Naive thymus-derived CD8-positive, alpha-beta T cell (primary cell): Measurements from ENCODE around the gene EPOP. TPM values are rescaled to one million over a fixed set of nuclear protein-coding genes. Genes with fewer than 3 reads are reported as not detected.

ENCODE experiments used
- ATAC-seq, 2 donors: fragments of 150-1000 bp; cut with Tn5 transposase in 1 of 2; sonication (Bioruptor Pico), chemical (Tn5 transposase) in 1 of 2; 1 replicate in 1 of 2; 2 replicates in 1 of 2; pipeline ENCODE4 v1.10.0; 2021; ENCODE audit warnings: mild to moderate bottlenecking in 2 of 2, moderate library complexity in 2 of 2
- POLR2A ChIA-PET: fragments of 350-600 bp; sonication (Branson Sonifier 250); formaldehyde crosslinking; loops from one replicate; lab custom pipeline; 2021; ENCODE audit warnings: antibody characterized with exemption; lab: Charles Lee
- DNase-seq, 10 donors: peaks; one replicate each; pipeline versions ENCODE4 v3.0.0 to v3.0.0-alpha.2; 2020 to 2022
- H3K27ac Mint-ChIP-seq, 10 donors: one replicate each; pipeline ENCODE4 v1.8.0; 2020 to 2022; ENCODE audit warnings: mild to moderate bottlenecking in 10 of 10, mixed read lengths in 10 of 10, moderate library complexity in 4 of 10, inconsistent platforms in 1 of 10
- H3K27me3 Mint-ChIP-seq, 5 donors: one replicate each; pipeline ENCODE4 v1.8.0; 2021 to 2022; ENCODE audit warnings: mixed read lengths in 5 of 5
- H3K36me3 Mint-ChIP-seq, 3 donors: one replicate each; pipeline ENCODE4 v1.8.0; 2020 to 2022; ENCODE audit warnings: mixed read lengths in 3 of 3, mild to moderate bottlenecking in 2 of 3, inconsistent platforms in 1 of 3
- H3K4me1 Mint-ChIP-seq, 4 donors: one replicate each; pipeline ENCODE4 v1.8.0; 2021 to 2022; ENCODE audit warnings: mixed read lengths in 4 of 4
- H3K4me3 Mint-ChIP-seq, 10 donors: one replicate each; pipeline ENCODE4 v1.8.0; 2020 to 2022; ENCODE audit warnings: mild to moderate bottlenecking in 10 of 10, mixed read lengths in 10 of 10, moderate library complexity in 6 of 10, inconsistent platforms in 1 of 10
- H3K9me3 Mint-ChIP-seq, 9 donors: one replicate each; pipeline ENCODE4 v1.8.0; 2020 to 2022; ENCODE audit warnings: mixed read lengths in 9 of 9, mild to moderate bottlenecking in 3 of 9, inconsistent platforms in 1 of 9, moderate library complexity in 1 of 9
- polyA plus RNA-seq, 3 donors: library from polyadenylated mRNA; unstranded; fragments of 300-500 nt; fragmentation: Illumina TruSeq; gene quantifications; one replicate each; pipeline ENCODE4 v1.2.3, GENCODE V29; 2021
- total RNA-seq, 8 experiments: library from RNA in 2 of 8; stranded (reverse) in 2 of 8; gene quantifications; one replicate each; pipeline ENCODE4 v1.2.3 and lab custom pipeline; 2021 to 2026

The EPOP gene
- total and polyA plus RNA-seq, 5 experiments from 2014 or later: 0.04 to 1.2 (median 0.63) TPM; not detected in 1

DNA sequence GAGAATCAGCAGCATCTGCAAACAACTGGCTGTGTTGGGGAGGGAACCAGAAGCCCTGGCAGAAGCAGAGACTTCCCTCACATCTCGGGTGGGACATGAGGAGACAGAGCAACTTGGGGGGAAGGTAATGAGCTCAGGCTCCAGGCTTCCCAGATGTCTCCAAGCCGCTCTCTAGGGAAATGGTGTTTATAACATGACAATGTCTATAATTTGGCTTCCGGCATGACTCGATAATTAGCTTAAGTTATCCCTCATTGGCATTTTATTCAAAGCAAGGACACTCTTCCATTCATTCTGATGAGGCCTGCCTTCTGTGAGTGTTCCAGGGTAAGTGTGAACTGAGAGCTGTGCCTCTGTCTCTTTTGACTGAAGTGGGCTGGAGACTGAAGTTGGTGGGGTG is 15.6 kb upstream of the EPOP start:
- no peak for ATAC-seq
- POLR2A ChIA-PET: no interaction called here
- Mint-ChIP-seq H3K4me1 (peaks cover 0 to 8% (median 0%) of the 10 kb centered on the region in 4 donors), H3K36me3 (no peaks in the 10 kb centered on the region), H3K27ac (peak overlapping the region in 1 of 10 donors; percentile 69), H3K9me3 (no peaks in the 10 kb centered on the region), H3K27me3 (peaks cover 2 to 10% (median 8%) of the 10 kb centered on the region in 5 donors), H3K4me3 (no peak overlapping the region)
- DNase-seq: no peak

GRCh38 chr17:38687286-38687685 is 12.5 kb upstream of the EPOP start:
- Mint-ChIP-seq H3K4me3 (no peak overlapping the region), H3K27ac (no peak overlapping the region), H3K4me1 (peaks cover 0 to 6% (median 0%) of the 10 kb centered on the region in 4 donors), H3K27me3 (peaks cover 2 to 12% (median 8%) of the 10 kb centered on the region in 5 donors), H3K9me3 (no peaks in the 10 kb centered on the region), H3K36me3 (no peaks in the 10 kb centered on the region)
- POLR2A ChIA-PET: interaction anchor here (0.5 to 0.6 kb wide), 2 partner anchors 124 to 195 kb away, joined by 3 to 4 read pairs; no protein-coding TSS in a partner anchor
- no peak for DNase-seq
- ATAC-seq: no peak

DNA sequence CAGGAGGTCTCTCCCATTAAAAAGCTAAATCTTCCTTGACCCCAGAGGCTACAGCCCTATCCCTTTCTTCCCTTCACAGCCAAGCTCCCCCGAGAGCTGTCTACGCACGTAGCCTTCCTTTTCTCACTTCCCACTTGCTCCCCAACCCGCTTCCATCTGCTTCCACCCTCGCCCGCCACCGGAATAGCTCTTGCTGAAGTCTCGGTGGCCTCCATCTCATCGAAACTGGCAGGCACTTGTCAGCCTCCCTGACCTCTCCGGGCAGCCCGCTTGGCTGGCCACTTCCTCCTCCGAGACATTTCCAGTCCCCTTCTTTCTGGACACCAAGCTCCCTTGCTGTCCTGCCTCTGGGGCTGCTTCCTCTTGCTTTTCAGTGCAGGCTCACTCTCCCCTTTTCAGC is 10.7 kb upstream of the EPOP start:
- ATAC-seq (no peak), DNase-seq (no peak)
- peak overlapping the region in 1 of 10 donors; percentile 38 for H3K27ac Mint-ChIP-seq
- H3K9me3 Mint-ChIP-seq: no peaks in the 10 kb centered on the region
- POLR2A ChIA-PET: no interaction called here
- peaks cover 2 to 12% (median 8%) of the 10 kb centered on the region in 5 donors for H3K27me3 Mint-ChIP-seq
- no peaks in the 10 kb centered on the region for H3K36me3 Mint-ChIP-seq
- no peak overlapping the region for H3K4me3 Mint-ChIP-seq
- H3K4me1 Mint-ChIP-seq: peaks cover 0 to 6% (median 0%) of the 10 kb centered on the region in 4 donors

DNA sequence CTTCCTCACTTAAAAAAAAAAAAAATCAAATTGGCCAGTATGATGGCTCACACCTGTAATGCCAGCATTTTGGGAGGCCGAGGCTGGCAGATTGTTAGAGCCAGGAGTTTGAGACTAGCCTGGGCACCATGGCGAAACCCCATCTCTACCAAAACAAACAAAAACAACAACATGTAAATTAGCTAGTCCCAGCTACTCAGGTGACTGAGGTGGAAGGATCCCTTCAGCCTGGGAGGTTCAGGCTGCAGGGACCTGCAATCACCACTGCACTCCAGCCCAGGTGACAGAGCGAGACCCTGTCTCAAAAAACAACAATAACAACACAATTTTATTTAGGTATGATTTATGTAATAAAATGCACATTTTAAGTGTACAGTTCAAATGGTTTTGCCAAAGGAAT is 6.3 kb upstream of the EPOP start:
- no peak for DNase-seq
- H3K4me1 Mint-ChIP-seq: peaks cover 1 to 8% (median 6%) of the 10 kb centered on the region in 4 donors
- H3K27me3 Mint-ChIP-seq: peaks cover 0 to 8% (median 6%) of the 10 kb centered on the region in 5 donors
- no peaks in the 10 kb centered on the region for H3K36me3 Mint-ChIP-seq
- H3K9me3 Mint-ChIP-seq: no peaks in the 10 kb centered on the region
- no peak for ATAC-seq
- H3K4me3 Mint-ChIP-seq: no peak overlapping the region
- peak overlapping the region in 1 of 10 donors; percentile 15 for H3K27ac Mint-ChIP-seq
- POLR2A ChIA-PET: interaction anchor here (0.7 kb wide), 1 partner anchor 70 kb away, joined by 3 read pairs; no protein-coding TSS in a partner anchor

DNA sequence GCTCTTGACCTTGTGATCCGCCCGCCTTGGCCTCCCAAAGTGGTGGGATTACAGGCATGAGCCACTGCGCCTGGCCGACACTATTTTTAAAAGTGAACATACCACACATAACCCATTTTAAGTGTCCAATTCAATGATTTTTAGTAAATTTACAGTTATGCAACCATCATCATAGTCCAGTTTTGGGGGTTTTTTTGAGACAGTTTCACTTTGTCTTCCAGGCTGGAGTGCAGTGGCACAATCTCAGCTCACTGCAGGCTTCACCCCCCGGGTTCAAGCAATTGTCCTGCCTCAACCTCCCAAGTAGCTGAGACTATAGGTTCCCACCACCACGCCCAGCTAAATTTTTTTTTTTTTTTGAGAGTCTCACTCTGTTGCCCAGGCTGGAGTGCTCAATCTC is 3.1 kb upstream of the EPOP start:
- no peak overlapping the region for H3K4me3 Mint-ChIP-seq
- DNase-seq: no peak
- no peak overlapping the region for H3K27ac Mint-ChIP-seq
- H3K9me3 Mint-ChIP-seq: no peaks in the 10 kb centered on the region
- H3K4me1 Mint-ChIP-seq: peaks cover 6 to 21% (median 16%) of the 10 kb centered on the region in 4 donors
- H3K36me3 Mint-ChIP-seq: no peaks in the 10 kb centered on the region
- H3K27me3 Mint-ChIP-seq: peaks cover 0 to 13% (median 4%) of the 10 kb centered on the region in 5 donors
- ATAC-seq: no peak
- POLR2A ChIA-PET: interaction anchor here (0.6 to 5.5 kb wide), 7 partner anchors 19 to 692 kb away, joined by 3 to 55 read pairs (median 4); partner anchors contain the start of gene MLLT6

- H3K4me3 Mint-ChIP-seq: peak overlapping the region in 4 of 10 donors; percentile 22 to 58 (median 50)
- H3K27ac Mint-ChIP-seq: peak overlapping the region in 2 of 10 donors; percentile 29 to 63
- no peaks in the 10 kb centered on the region for H3K9me3 Mint-ChIP-seq
These were observed 2.1 kb upstream of the EPOP start for GRCh38 chr17:38676706-38677504.

DNA sequence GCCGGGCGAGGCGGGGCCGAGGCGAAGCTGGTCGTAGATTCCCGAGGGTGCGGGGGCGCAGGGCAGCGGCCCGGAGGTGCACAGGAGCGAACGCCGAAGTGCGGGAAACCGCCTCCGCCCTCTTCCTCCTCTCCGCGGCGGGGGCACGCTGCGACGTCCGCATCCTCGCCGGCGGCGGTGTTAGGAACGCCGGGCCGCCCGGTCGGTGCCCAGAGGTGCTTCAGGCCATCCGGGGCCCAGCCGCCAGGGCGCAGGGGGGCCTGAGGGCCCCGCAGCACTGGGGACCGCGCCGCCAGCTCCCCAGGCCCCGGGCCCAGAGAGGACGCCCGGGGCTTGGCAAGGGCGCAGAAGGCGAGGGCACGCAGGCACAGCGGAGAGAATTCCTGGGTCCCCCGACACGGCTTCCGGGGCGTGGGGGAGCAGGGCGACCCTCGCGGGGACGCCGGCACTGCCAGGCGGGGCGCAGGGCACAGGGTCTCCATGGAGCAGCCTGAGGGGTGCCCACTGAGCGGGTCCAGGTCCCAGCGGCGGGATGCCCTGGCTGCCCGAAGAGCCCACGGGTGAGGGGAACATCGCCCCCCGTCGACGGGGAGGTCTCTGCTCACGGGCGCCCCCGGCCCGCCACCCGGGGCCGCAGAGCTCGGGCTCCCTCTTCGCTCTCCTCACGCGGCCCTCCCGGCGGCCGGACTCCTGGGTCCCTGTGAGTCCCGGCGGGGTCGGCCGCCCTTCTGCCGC is 576 bp downstream of the EPOP start:
- ATAC-seq (peak; percentile 27 to 34), DNase-seq (peak in 5 of 10 donors; percentile 19 to 34 (median 32))
- POLR2A ChIA-PET: interaction anchor here (1.8 to 5.5 kb wide), 3 partner anchors 30 to 57 kb away, joined by 7 to 55 read pairs (median 26); partner anchors contain the start of gene MLLT6
- H3K4me1 Mint-ChIP-seq: peaks cover 10 to 31% (median 25%) of the 10 kb centered on the region in 4 donors
- no peak overlapping the region for H3K27ac Mint-ChIP-seq
- no peaks in the 10 kb centered on the region for H3K36me3 Mint-ChIP-seq
- peaks cover 19 to 40% (median 36%) of the 10 kb centered on the region in 5 donors for H3K27me3 Mint-ChIP-seq
- H3K9me3 Mint-ChIP-seq: no peaks in the 10 kb centered on the region
- peak overlapping the region in 6 of 10 donors; percentile 28 to 65 (median 44) for H3K4me3 Mint-ChIP-seq

More at GRCh38 chr17:38676706-38677504, 2.1 kb upstream of the EPOP start:
- DNase-seq (peak; percentile 57 to 86 (median 74)), ATAC-seq (peak; percentile 39 to 53)
- POLR2A ChIA-PET: interaction anchor here (0.9 to 5.5 kb wide), 7 partner anchors 20 to 60 kb away, joined by 3 to 55 read pairs (median 5); partner anchors contain the start of gene MLLT6
- peaks cover 8 to 28% (median 19%) of the 10 kb centered on the region in 4 donors for H3K4me1 Mint-ChIP-seq
- no peaks in the 10 kb centered on the region for H3K36me3 Mint-ChIP-seq
- peaks cover 2 to 20% (median 12%) of the 10 kb centered on the region in 5 donors for H3K27me3 Mint-ChIP-seq

- peak; percentile 8 to 19 for ATAC-seq
- POLR2A ChIA-PET: interaction anchor here (5.5 kb wide), 1 partner anchor 30 kb away, joined by 55 read pairs; the partner anchor contains the start of gene MLLT6
- peaks cover 24 to 46% (median 41%) of the 10 kb centered on the region in 5 donors for H3K27me3 Mint-ChIP-seq
These were observed 1.1 kb downstream of the EPOP start for GRCh38 chr17:38673707-38674013.

DNA sequence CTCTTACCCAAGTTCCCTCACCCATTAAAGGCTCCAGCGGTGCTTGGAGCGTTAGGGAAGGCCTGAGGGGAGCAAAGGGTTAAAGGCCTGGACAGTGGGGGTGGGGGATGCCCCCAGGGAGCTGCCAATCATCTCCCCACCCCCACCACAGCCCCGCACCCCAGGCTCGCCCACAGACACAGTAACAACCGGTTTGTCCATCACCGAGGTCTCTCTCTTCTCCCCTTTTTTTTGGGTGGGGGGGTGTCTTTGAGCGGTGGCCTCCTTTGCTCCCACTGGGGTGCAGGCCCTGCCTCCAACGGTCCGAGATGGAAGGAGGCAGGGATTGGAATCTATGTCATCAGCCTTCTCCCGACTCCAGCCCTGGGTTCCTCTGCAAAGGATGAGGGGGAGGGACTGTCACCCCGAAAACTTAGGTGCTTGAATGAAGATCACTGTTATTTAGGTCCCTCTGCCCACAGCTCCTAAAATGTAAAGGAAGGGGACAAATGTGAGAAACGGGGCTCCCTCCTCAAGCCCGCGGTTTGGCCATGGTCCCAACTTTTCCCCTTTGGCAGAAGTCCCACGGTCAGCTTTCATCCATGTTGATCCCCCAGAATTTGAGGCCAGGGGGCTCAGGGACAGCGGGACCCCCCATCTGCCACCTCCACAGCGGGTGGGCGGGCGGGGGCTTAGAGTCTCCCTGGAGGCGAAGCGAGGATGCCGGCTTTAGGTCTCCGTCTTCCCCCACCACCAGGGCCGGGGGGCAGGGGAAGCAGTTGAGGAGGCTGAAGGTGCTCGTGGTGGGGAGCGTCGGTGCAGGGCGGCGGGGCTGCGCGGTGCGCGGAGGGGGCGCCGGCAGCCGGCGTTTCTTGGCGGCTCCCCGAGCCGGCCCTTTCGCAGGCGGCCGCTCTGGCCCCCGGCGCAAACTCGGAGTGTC is 1.7 kb downstream of the EPOP start:
- peaks cover 29 to 52% (median 47%) of the 10 kb centered on the region in 5 donors for H3K27me3 Mint-ChIP-seq

More at GRCh38 chr17:38673707-38674013, 1.1 kb downstream of the EPOP start:
- H3K9me3 Mint-ChIP-seq: no peaks in the 10 kb centered on the region
- H3K27ac Mint-ChIP-seq: no peak overlapping the region
- peaks cover 10 to 31% (median 25%) of the 10 kb centered on the region in 4 donors for H3K4me1 Mint-ChIP-seq
- no peaks in the 10 kb centered on the region for H3K36me3 Mint-ChIP-seq
- peak overlapping the region in 2 of 10 donors; percentile 34 to 65 for H3K4me3 Mint-ChIP-seq
- DNase-seq: peak in 1 of 10 donors; percentile 15

GRCh38 chr17:38671939-38672720 is 2.6 kb downstream of the EPOP start:
- ATAC-seq: no peak
- H3K9me3 Mint-ChIP-seq: no peaks in the 10 kb centered on the region
- H3K27ac Mint-ChIP-seq: peak overlapping the region in 2 of 10 donors; percentile 2 to 71
- DNase-seq: no peak
- no peaks in the 10 kb centered on the region for H3K36me3 Mint-ChIP-seq
- POLR2A ChIA-PET: no interaction called here
- H3K4me1 Mint-ChIP-seq: peaks cover 13 to 36% (median 25%) of the 10 kb centered on the region in 4 donors
- H3K27me3 Mint-ChIP-seq: peaks cover 33 to 61% (median 53%) of the 10 kb centered on the region in 5 donors
- H3K4me3 Mint-ChIP-seq: peak overlapping the region in 5 of 10 donors; percentile 12 to 57 (median 32)

More for the DNA sequence above, 1.7 kb downstream of the EPOP start:
- H3K4me1 Mint-ChIP-seq: peaks cover 10 to 31% (median 25%) of the 10 kb centered on the region in 4 donors
- H3K4me3 Mint-ChIP-seq: peak overlapping the region in 9 of 10 donors; percentile 32 to 75 (median 51)
- H3K36me3 Mint-ChIP-seq: no peaks in the 10 kb centered on the region
- H3K9me3 Mint-ChIP-seq: no peaks in the 10 kb centered on the region
- ATAC-seq (no peak), DNase-seq (no peak)
- POLR2A ChIA-PET: interaction anchor here (5.5 kb wide), 1 partner anchor 31 kb away, joined by 55 read pairs; the partner anchor contains the start of gene MLLT6
- H3K27ac Mint-ChIP-seq: no peak overlapping the region

DNA sequence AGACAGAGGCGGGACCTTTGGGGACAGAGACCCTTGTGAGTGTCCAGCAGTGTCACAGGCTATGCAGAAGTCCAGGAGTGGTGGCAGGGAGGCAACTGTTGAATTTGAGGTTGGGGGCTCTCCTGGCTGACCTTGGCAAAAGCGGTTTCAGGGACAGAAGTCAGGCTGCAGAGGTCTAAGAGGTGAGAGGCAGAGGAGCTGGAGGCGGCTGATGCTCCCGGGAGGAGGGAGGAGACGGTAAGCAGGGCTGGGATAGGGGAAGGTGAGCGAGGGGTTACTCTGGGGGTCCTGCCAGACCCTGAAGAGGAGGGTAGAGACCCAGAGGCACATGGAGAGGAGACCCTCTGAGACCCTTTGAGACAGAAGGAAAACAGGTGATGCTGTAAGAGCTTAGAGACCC is 5.2 kb downstream of the EPOP start:
- no peak for ATAC-seq
- Mint-ChIP-seq H3K9me3 (no peaks in the 10 kb centered on the region), H3K4me1 (peaks cover 7 to 24% (median 10%) of the 10 kb centered on the region in 4 donors), H3K27me3 (peaks cover 35 to 67% (median 53%) of the 10 kb centered on the region in 5 donors), H3K27ac (peak overlapping the region in 1 of 10 donors; percentile 79), H3K36me3 (no peaks in the 10 kb centered on the region), H3K4me3 (no peak overlapping the region)
- POLR2A ChIA-PET: no interaction called here
- peak in 1 of 10 donors; percentile 16 for DNase-seq
